ENCODE results near the gene MOK. TPM values are rescaled to one million over a fixed set of nuclear protein-coding genes. Genes with fewer than 3 reads are reported as not detected.

The MOK gene
- total RNA-seq, 2 experiments from 2014 or later: 0.88 to 1.4 TPM

DNA sequence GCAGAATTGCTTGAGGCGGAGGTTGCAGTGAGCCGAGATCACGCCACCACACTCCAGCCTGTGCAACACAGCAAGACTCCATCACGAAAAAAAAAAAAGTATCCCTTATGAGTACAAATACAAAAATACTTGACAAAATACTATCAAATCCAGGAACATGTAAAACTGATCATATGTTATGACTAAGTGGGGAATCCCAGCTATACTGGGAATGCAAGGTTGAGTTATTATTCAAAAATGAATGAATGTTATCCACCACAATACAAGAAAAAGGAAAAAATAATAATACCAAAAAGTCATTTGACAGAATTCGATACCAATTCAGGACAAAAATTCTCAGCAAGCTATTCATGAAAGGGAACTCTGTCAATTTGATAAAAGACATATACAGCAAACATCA, 32.6 kb downstream of the MOK start:
- CTCF ChIA-PET: no interaction called here
- DNase-seq: no peak
- Mint-ChIP-seq H3K9me3 (no peaks in the 10 kb centered on the region), H3K27me3 (no peaks in the 10 kb centered on the region), H3K4me1 (no peaks in the 10 kb centered on the region), H3K36me3 (ENCODE audit: low read depth) (no peaks in the 10 kb centered on the region), H3K27ac (no peak overlapping the region), H3K4me3 (no peak overlapping the region)
- POLR2A ChIA-PET: interaction anchor here (0.6 kb wide), 1 partner anchor 28 kb away, joined by 4 read pairs; no protein-coding TSS in a partner anchor

DNA sequence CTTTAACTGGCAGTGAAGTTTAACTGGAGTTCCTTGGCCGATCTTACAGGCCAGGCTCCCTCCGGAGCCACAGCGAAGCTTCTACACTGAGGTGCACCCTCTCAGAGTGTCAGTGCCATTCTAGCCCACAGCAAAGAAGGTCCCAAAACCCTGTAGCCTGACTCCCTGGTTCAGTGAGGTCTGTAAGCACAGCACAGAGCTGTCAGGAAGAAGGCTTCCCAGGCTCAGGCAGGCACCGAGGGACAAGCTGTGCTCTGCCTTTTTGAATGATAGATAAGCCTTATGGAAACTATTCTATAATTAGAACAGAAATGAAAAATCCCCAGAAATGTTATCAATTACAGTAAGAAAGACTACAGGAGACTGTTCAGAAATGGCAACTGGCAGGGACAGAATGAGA, 40.2 kb downstream of the MOK start:
- Mint-ChIP-seq H3K27ac (no peak overlapping the region), H3K9me3 (no peaks in the 10 kb centered on the region), H3K27me3 (no peaks in the 10 kb centered on the region), H3K4me3 (no peak overlapping the region), H3K36me3 (ENCODE audit: low read depth) (no peaks in the 10 kb centered on the region), H3K4me1 (no peaks in the 10 kb centered on the region)
- no peak for DNase-seq
- ChIA-PET CTCF (interaction anchor here (1.2 to 1.4 kb wide), 2 partner anchors 30 to 169 kb away, joined by 3 read pairs; no protein-coding TSS in a partner anchor), POLR2A (no interaction called here)

DNA sequence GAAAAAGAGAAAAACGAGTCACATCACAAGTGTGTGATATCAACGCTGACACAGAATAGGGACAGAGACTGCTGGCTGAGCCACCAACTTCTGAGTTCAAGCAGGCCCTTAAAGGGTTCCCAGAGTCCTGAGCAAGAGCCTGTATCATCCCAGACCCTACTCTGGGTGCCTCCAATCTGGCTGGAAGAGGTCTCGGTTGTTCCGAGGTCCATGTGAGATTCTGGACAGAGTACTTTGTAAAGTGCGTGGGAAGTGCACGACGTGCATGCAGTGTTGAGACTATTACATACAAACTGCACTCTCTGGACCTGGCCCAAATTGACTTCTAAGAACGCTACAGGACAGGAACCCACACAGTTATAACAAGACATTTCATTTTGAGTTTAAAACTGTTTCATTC, 40.6 kb downstream of the MOK start:
- POLR2A ChIA-PET: no interaction called here

DNA sequence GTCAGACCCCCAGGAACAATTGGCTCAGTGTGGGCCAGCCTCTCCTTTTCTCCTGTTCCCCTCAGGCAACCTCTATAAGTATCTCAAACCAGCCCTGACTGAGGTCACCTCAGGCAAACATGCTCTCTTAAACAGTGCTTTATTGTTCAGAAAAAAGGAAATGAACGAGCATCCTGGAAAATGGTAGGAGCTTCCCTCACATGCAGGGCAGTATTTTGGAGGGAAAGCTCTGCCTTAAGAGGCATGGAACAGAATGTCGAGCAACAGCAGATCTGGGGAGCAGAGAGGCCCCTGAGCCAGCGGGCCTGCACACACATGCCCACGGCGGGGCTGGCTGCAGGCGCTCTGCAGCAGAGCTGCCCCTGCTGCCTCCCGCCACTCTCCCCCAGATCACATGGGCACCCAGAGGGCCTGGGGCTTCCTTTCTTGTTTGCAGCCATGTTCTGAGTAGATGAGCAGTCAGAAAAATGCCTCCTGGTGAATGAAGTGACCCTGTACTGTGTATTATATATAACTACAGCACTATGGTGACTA, 42.0 kb downstream of the MOK start:
- Mint-ChIP-seq H3K4me3 (no peak overlapping the region), H3K9me3 (no peaks in the 10 kb centered on the region), H3K36me3 (ENCODE audit: low read depth) (no peaks in the 10 kb centered on the region), H3K27ac (no peak overlapping the region), H3K27me3 (no peaks in the 10 kb centered on the region), H3K4me1 (no peaks in the 10 kb centered on the region)
- no peak for DNase-seq
- CTCF ChIA-PET: no interaction called here
- POLR2A ChIA-PET: no interaction called here

More for the DNA sequence above, 40.6 kb downstream of the MOK start:
- Mint-ChIP-seq H3K9me3 (no peaks in the 10 kb centered on the region), H3K4me3 (no peak overlapping the region), H3K27ac (no peak overlapping the region), H3K36me3 (ENCODE audit: low read depth) (no peaks in the 10 kb centered on the region), H3K4me1 (no peaks in the 10 kb centered on the region), H3K27me3 (no peaks in the 10 kb centered on the region)
- CTCF ChIA-PET: no interaction called here
- DNase-seq: no peak

DNA sequence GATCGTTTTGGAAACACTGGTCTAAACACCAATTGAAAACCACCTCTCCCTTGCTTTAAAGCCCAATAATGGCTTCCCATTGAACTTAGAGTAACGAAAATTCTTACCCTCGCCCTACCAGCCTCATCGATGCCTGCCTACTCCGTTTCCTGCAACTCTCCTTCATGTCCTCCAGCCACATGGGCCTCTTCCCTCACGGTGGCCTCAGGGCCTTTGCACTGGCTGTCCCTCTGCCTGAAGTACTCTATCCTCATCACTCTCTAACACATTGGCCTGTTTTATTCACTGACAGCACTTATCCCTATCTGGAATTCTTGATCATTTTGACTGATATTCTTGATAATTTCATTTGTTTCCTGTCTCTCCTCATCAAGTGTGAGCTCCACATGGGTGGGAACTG, 46.8 kb downstream of the MOK start:
- ChIA-PET CTCF (no interaction called here), POLR2A (no interaction called here)
- no peak overlapping the region for H3K4me3 Mint-ChIP-seq
- H3K27me3 Mint-ChIP-seq: no peaks in the 10 kb centered on the region
- H3K4me1 Mint-ChIP-seq: no peaks in the 10 kb centered on the region
- no peaks in the 10 kb centered on the region for H3K36me3 Mint-ChIP-seq (ENCODE audit: low read depth)
- H3K9me3 Mint-ChIP-seq: no peaks in the 10 kb centered on the region
- H3K27ac Mint-ChIP-seq: no peak overlapping the region
- DNase-seq: no peak

DNA sequence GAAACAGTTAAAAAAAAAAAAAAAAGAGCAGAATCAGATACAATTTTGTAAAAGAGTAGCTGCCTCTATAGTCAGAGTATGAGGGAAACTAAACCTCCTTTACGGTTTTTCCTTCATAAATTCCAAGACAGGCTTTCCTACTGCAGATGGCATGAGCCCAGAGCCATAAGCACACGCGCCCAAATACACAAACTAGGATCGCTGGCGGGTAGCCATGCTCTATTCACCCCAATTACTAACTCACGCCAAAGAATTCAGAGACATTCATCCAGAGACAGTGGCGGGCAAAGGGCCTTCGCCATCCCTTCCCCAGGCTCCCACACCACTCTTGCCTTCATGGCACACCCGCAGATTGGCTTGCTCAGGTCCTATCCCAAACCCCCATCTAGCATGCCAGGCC, 48.2 kb downstream of the MOK start:
- DNase-seq: no peak
- Mint-ChIP-seq H3K4me3 (no peak overlapping the region), H3K9me3 (no peaks in the 10 kb centered on the region), H3K27me3 (no peaks in the 10 kb centered on the region), H3K4me1 (no peaks in the 10 kb centered on the region), H3K27ac (no peak overlapping the region), H3K36me3 (ENCODE audit: low read depth) (no peaks in the 10 kb centered on the region)
- ChIA-PET POLR2A (no interaction called here), CTCF (no interaction called here)

DNA sequence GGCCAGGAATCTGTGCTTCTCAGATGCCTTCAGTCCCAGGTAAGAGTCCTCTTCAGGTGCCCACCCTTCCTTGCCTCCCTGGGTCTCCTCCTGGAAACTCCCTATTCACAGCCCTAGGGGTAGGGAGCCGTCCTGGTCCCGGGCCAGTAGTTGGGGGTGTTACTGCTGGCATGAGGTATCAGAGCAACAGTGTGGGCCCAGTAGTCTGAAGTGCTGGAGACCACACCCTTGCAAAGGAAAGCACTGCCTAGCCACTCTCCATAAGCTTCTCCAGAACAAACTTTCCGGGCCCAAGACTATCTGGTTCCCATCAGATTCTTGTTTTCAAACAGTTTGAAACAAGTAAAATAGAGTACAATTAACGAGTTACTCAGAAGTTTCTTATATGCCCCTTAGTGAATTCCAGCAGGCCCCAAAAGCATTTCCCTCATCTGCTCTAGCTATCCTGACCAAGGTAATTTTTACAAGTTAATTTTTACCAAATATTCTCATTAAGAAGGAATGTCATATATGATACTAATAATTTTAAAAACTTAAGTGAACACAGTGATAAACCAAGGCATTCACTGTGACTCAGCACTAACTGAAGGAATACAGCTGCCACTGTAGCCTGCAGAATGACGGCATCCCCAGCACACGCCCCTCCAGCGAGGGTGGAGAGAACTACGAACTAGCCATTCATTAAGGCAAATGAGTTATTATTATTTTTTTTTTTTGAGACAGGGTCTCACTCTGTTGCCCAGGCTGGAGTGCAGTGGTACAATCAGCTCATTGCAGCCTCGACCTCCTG, 49.4 kb downstream of the MOK start:
- DNase-seq: no peak
- H3K36me3 Mint-ChIP-seq (ENCODE audit: low read depth): no peaks in the 10 kb centered on the region
- no peak overlapping the region for H3K4me3 Mint-ChIP-seq
- ChIA-PET CTCF (no interaction called here), POLR2A (no interaction called here)
- H3K27me3 Mint-ChIP-seq: no peaks in the 10 kb centered on the region
- no peaks in the 10 kb centered on the region for H3K4me1 Mint-ChIP-seq
- H3K27ac Mint-ChIP-seq: no peak overlapping the region
- H3K9me3 Mint-ChIP-seq: no peaks in the 10 kb centered on the region

DNA sequence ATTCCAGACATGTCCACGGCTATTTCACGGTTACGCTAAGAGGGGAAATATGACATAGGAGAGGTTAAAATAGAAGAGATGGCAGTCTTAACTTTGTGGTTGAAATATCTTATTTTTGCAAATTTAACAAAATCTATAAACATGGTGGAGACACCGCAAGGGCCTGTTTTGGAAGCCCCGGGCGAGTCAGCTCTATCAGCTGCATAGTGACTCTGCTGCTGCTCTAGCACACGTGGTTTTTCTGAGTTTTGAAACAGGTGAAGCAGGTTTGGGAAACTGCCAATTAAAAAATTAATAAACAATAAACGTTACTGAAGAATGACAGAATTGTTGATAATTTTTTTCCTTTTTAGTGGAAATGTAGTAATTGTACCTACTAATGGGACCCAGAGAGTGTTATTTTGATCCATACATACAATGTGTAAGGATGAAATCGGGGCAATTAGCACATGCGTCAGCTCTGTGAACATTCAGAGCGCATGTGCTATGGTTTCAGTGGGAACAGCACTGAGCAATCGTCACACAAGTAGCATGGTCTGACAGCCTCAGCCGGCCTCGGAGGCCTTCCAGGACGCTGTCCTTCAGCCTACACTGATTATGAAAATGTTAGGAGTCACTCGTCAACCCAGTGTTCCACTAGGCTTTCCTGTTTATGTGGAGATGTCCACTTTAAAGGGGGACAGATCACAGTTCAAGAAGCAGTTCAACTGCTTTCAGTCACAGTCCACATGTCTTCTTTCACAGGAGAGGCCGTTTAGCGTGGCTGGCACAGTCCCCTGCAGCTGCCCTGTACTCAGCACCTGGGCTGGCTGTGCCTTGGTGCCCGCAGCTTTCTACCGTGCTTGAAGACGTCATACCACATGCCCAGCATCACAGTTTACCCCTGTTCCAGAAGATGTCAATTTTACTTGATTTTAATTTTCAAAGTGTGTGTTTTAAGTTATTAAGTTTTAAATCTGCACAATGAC, 51.8 kb downstream of the MOK start:
- Mint-ChIP-seq H3K9me3 (no peaks in the 10 kb centered on the region), H3K36me3 (ENCODE audit: low read depth) (no peaks in the 10 kb centered on the region), H3K4me3 (no peak overlapping the region), H3K27me3 (no peaks in the 10 kb centered on the region), H3K27ac (no peak overlapping the region), H3K4me1 (no peaks in the 10 kb centered on the region)
- POLR2A ChIA-PET: no interaction called here
- CTCF ChIA-PET: no interaction called here
- DNase-seq: no peak

DNA sequence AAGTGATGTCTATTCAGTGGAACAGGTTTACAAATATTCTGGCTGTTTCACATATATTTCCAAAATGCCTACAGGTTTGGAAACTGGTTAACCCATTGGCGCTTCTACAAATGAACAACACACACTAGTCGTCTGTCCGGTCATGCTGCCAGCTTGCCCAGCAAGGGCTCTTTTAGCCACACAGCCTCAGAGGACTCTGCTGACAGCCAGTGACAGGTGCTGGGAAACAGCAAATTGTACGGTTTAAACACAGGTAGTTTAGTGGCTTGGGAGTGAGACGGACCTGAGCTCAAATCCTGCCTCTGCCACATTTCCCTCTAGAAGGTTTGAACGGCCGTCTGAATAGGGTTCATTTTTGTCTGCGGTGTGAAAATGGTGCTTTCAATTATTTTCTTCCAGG, 53.8 kb downstream of the MOK start:
- Mint-ChIP-seq H3K27ac (no peak overlapping the region), H3K4me1 (no peaks in the 10 kb centered on the region), H3K9me3 (no peaks in the 10 kb centered on the region), H3K27me3 (no peaks in the 10 kb centered on the region), H3K36me3 (ENCODE audit: low read depth) (no peaks in the 10 kb centered on the region), H3K4me3 (no peak overlapping the region)
- POLR2A ChIA-PET: no interaction called here
- CTCF ChIA-PET: no interaction called here
- no peak for DNase-seq

DNA sequence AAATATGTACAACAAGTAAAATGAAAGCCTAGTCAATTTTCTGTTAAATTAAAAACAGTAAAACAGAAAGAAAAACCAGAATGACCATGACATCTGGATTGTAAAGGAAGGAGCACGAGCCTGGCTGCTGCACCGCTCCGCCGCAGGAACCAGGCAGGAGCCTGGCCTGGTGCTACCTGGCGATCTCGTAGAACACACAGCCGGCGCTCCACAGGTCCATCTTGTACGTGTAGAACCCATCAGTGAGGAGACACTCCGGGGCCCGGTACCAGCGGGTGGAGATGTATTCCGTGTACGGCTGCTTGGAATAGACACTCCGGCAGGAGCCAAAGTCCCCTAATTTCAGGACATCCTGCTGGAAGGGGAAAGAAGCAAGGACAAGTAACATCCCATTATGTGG, 54.3 kb downstream of the MOK start:
- no peaks in the 10 kb centered on the region for H3K36me3 Mint-ChIP-seq (ENCODE audit: low read depth)
- CTCF ChIA-PET: no interaction called here
- H3K27ac Mint-ChIP-seq: no peak overlapping the region
- POLR2A ChIA-PET: no interaction called here
- no peak for DNase-seq
- H3K27me3 Mint-ChIP-seq: no peaks in the 10 kb centered on the region
- no peaks in the 10 kb centered on the region for H3K4me1 Mint-ChIP-seq
- no peak overlapping the region for H3K4me3 Mint-ChIP-seq
- no peaks in the 10 kb centered on the region for H3K9me3 Mint-ChIP-seq

DNA sequence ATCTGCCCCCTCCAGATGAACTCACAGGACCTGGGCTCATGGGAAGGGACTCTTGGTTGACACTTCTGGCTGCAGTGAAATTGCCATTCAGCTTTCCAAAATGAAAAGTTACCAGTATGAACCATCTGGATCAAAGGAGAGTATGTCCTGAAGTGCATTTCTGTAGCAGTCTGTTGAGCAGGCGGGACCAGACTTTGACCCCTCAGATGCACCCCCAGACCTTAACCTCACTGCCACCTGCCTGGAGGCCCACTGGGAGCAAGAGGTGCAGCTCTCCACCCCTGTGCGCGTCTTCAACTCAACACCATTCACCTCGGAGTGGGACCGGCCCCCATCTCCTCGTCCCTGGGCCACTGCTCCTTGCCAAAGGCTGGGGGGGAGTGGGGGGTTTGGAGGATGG, 55.0 kb downstream of the MOK start:
- H3K4me3 Mint-ChIP-seq: no peak overlapping the region
- ChIA-PET POLR2A (no interaction called here), CTCF (no interaction called here)
- H3K36me3 Mint-ChIP-seq (ENCODE audit: low read depth): no peaks in the 10 kb centered on the region
- H3K27ac Mint-ChIP-seq: no peak overlapping the region
- no peaks in the 10 kb centered on the region for H3K9me3 Mint-ChIP-seq
- no peaks in the 10 kb centered on the region for H3K27me3 Mint-ChIP-seq
- DNase-seq: no peak
- H3K4me1 Mint-ChIP-seq: no peaks in the 10 kb centered on the region

DNA sequence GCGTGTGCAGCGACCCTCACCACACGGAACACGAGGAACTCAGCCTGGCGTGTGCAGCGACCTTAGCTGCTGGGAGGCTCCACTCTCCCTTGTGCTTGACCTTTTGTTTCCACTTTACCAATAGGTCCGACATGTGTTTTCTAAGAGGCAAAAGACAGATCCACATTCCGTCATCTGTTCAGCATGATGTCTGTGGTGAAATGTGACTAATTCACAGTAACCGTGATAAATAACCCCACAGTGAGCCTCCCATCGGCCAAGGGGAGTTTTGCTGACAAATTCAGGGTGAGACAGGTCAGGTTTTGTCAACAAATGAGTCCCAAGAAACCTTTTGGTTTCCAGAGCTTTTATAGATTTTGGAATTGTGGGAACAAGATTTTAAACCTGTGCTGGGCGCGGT, 55.9 kb downstream of the MOK start:
- Mint-ChIP-seq H3K9me3 (no peaks in the 10 kb centered on the region), H3K36me3 (ENCODE audit: low read depth) (no peaks in the 10 kb centered on the region), H3K4me1 (no peaks in the 10 kb centered on the region), H3K27ac (no peak overlapping the region), H3K4me3 (no peak overlapping the region), H3K27me3 (no peaks in the 10 kb centered on the region)
- no peak for DNase-seq
- ChIA-PET POLR2A (no interaction called here), CTCF (no interaction called here)

DNA sequence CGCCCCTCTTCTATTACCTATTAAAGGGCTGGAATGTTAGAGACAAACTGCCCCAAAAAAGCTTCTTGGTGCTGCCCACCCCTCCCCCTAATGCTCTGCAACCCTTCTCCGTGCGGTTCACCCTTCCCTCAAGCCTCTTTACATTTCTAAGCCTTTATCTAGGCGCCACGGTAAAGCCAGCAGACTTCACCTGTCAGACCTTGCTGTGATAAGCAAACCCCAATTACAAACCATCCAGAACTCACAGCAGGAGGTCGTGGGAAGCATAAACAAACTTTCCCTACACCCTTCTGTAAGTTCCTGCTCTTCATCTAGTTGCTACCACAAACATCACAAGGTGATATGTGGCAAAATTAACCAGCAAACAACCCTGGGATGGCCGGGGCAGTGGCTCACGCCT, 56.8 kb downstream of the MOK start:
- Mint-ChIP-seq H3K4me1 (no peaks in the 10 kb centered on the region), H3K4me3 (no peak overlapping the region), H3K9me3 (no peaks in the 10 kb centered on the region), H3K36me3 (ENCODE audit: low read depth) (no peaks in the 10 kb centered on the region), H3K27me3 (no peaks in the 10 kb centered on the region), H3K27ac (no peak overlapping the region)
- ChIA-PET POLR2A (no interaction called here), CTCF (no interaction called here)
- no peak for DNase-seq

DNA sequence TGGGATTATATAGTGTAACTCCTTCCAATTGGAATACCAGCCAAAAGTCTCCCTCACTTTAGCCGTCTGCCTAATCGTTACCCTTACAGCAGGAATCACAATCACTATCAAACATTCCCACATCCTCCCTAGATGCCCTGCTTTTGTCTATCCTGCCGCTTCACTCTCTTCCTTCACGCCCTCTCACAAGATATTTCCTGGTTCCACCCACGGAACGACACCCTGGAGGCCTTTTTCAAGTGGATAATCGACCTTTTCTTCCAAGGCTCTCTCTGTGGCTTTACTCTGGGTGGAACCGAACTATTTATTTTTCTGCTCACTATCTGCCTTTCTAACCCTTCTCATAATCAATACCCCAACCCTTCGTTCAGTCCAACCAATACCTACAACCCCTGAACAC, 58.9 kb downstream of the MOK start:
- Mint-ChIP-seq H3K4me3 (no peak overlapping the region), H3K27ac (no peak overlapping the region), H3K9me3 (no peaks in the 10 kb centered on the region), H3K27me3 (no peaks in the 10 kb centered on the region), H3K36me3 (ENCODE audit: low read depth) (no peaks in the 10 kb centered on the region), H3K4me1 (no peaks in the 10 kb centered on the region)
- no peak for DNase-seq
- ChIA-PET POLR2A (no interaction called here), CTCF (no interaction called here)

Data from activated CD4-positive, alpha-beta memory T cell treated with anti-CD3 and anti-CD28 coated beads, Interleukin-2, amount 10 ng/mL, durations not matched to agents 7 days and 5 days (primary cell).